Left cardiac atrium (tissue), 4 donors: ENCODE results near the gene LRRC45. TPM values are rescaled to one million over a fixed set of nuclear protein-coding genes. Genes with fewer than 3 reads are reported as not detected.
"Not testable (repeated sequence)": the region's sequence is repeated elsewhere in the genome, so short reads cannot be mapped to it uniquely, and the experiment has no call there.

Experiments
- ATAC-seq, 2 donors: fragments of 200-7000 bp; cut with Tn5 transposase; one replicate each; pipeline ENCODE4 v1.9.1; 2020; ENCODE audit warnings: mild to moderate bottlenecking in 2 of 2, moderate library complexity in 2 of 2
- DNase-seq: peaks from one replicate; pipeline ENCODE4 v3.0.0-alpha.2; 2020
- intact Hi-C, 2 donors: fragments of 100-400 bp; cut with DNase I; formaldehyde crosslinking; loops; one replicate each; pipeline versions ENCODE4 v1.14.1 to v1.15.1; 2022 to 2023
- long read RNA-seq: library from polyadenylated mRNA; unstranded; transcript quantifications from one replicate; pipeline ENCODE4 v2.0.0, GENCODE V29; 2021
- total RNA-seq, 2 donors: library from RNA; stranded (reverse); fragmentation: NEBNext Ultra II Directional; extraction: Animal tissue kit (Norgen Biotek cat#: 25700); gene quantifications; one replicate each; pipeline ENCODE4 v1.2.1, GENCODE V29; 2021
- donor health status: DM: no; HTN: yes; CAD: no.
- donor health status: DM: no; HTN: yes; CAD: no; lungs with severe emphysema.
- donor health status: DM: yes; HTN: yes; CAD: no.
- donor health status: Dilated cardiomyopathy.

LRRC45 gene
- 1 to 10 TPM; 3.7 to 7.9 TPM for total RNA-seq
- long read RNA-seq, partial matches to known transcripts: 19 of 26 reads
- long read RNA-seq, other reads (novel, unspliced or antisense): 6 of 26 reads

GRCh38 chr17:82022981-82023446, at the start of gene LRRC45:
Gene LRRC45 (plus strand): TSS chr17:82023305. CDS start chr17:82023644, 339 bp downstream.
- intact Hi-C loops: loop anchor here in 1 of 2 donors (5.0 kb wide), 1 partner anchor 61 kb away; the partner anchor contains the start of gene NOTUM

DNA sequence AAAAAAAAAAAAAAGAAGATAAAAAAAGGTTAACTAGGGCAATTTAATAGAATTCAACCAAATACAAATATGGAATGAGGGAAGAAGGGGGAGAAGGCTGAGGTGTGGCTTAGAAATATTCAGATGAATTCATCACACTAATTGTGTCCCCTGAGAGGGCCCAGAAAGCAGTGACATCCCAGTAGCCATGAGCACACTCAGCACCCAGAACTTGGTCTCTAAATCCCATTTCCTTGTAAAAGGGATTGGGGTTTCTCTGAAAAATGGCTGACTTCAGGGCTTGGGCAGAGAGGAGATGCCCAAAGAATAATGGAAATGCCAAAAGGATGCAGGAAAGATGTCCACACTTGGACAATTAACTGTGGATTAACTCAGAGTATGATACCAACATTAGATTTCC, 49.7 kb upstream of the LRRC45 start:
- intact Hi-C loops: no loop called here

More at GRCh38 chr17:82022981-82023446, at the start of gene LRRC45:
- ATAC-seq (peak; percentile 96 to 97), DNase-seq (peak; percentile 100)

DNA sequence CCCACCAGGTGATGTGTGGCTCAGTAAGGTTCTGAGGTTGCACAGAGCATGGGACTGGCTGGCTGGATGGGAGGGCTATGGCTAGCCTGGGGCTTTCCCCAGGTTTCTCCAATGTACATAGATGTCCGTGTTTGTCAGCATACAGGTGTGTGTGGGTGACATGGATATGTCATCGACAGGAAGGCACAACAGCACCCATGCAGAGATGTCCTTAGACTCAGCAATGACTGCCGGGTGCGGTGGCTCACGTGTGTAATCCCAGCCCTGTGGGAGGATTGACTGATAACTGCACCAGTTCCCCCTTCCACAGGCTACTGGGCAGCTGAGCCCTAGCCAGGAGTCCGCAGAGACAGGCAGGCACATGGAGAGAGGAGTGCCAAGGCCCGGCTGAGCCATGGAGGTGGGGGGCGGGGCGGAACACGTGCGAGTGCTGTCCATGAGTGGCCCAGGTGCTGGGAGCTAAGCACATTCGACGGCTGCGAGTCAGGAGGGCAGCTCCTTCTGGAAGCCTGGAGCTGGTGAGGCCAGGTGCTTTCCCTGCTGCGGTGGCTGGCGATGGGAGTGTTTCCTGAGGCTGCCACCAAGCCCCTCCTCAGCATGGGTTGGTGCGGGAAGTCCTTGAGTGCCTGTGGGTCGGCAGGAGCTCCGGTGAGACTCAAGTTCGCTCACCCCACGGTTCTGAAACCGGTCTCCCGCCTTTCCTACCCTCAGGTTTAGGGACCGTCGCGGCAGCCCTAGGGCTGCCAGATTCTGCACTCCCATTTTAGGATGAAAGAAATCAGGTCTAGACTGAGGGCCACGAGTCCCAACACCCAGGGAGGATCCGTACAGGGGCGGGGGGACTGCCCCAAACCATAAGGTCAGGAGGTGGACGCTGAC, 46.5 kb upstream of the LRRC45 start:
- DNase-seq (no peak), ATAC-seq (peak in 1 of 2 donors; percentile 8)
- intact Hi-C loops: no loop called here

More for the DNA sequence above, 49.7 kb upstream of the LRRC45 start:
- DNase-seq (no peak), ATAC-seq (no peak)

GRCh38 chr17:81977211-81977808, 45.8 kb upstream of the LRRC45 start, which contains the start of gene ASPSCR1:
Gene ASPSCR1 (plus strand): TSS chr17:81977629. CDS start chr17:81977647, 18 bp downstream.
- peak; percentile 99 for ATAC-seq
- intact Hi-C loops: no loop called here
- peak; percentile 94 for DNase-seq

- intact Hi-C loops: no loop called here
- no peak for DNase-seq
- no peak for ATAC-seq
Measured at GRCh38 chr17:81978524-81979298, 44.4 kb upstream of the LRRC45 start.

DNA sequence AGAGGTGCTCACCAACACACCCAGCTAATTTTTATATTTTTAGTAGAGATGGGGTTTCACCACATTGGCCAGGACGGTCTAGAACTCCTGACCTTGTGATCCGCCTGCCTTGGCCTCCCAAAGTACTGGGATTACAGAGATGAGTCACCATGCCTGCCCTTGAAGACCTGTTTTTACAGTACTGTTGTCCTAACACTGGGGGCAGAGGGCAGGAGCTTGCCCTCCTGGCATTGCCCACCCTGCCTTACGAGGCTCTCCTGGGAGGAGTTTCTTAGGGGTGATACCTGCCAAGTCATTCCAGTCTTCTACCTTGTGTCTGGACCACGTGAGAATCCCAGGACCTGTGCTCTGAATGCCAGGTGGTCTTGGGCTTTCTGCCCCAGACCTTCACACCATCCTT, 43.0 kb upstream of the LRRC45 start:
- ATAC-seq (no peak), DNase-seq (no peak)
- intact Hi-C loops: no loop called here

DNA sequence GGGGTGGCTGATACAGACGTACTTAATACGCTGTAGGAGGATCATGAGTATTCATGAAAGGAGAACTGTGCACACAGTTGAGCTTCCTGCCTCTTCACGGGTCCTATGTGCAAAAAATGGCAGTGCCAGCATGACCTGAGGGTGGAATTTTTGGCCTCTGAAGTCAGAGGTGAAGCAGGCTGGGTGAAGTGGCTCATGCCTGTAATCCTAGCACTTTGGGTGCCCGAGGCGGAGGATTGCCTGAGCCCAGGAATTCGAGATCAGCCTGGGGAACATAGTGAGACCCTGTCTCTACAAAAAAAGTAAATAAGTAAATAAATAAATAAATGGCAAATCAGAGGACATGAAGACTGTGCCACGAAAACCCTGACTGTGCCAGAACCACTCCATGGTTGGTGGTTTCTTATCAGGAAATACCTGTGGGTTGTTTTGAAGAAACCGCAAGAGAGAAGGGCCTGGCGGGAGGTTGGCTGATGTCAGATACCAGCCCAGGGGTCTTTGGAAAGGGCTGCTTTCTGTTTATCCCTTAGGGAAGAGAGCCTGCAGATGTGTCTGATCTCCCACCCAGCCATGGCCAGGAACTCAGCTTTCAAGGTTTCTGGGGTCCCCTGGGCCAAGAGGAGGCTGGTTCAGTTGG, 42.3 kb upstream of the LRRC45 start:
- intact Hi-C loops: no loop called here
- ATAC-seq (no peak), DNase-seq (no peak)

DNA sequence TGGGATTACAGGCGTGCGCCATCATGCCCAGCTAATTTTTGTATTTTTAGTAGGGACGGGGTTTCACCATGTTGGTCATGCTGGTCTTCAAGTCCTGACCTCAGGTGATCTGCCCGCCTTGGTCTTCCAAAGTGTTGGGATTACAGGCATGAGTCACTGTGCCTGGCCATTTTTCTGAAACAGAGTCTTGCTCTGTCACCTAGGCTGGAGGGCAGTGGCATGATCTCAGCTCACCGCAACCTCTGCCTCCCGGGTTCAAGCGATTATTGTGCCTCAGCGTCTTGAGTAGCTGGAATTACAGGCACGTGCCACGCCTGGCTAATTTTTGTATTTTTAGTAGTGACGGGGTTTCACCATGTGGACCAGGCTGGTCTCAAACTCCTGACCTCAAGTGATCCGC, 41.6 kb upstream of the LRRC45 start:
- DNase-seq, intact Hi-C loops, ATAC-seq: not testable (repeated sequence)

DNA sequence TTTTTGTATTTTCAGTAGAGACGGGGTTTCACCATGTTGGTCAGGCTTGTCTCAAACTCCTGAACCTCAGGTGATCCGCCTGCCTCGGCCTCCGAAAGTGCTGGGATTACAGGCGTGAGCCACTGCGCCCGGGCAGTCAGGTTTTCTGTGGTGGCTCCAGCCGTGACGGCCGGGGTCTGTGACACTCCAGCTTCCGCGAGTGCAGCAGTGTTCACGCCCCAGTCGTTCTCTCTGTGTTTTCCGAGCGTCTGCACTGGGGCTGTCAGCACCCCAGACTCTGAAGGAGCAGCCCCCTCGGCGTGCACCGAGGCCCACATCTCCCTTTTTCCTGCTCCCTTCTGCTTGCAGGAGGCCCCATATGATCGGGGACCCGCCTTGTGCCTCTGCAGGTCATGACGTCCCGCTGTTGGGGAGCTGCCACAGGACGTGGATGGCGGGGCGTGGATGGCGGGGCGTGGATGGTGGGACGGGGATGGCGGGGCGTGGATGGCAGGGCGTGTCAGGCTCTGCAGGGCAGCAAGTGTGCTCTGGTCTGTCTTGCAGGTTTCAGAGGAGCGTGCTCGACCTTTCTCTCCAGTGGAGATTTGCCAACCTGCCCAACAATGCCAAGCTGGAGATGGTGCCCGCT, 40.0 kb upstream of the LRRC45 start:
- ATAC-seq (no peak), DNase-seq (no peak)

DNA sequence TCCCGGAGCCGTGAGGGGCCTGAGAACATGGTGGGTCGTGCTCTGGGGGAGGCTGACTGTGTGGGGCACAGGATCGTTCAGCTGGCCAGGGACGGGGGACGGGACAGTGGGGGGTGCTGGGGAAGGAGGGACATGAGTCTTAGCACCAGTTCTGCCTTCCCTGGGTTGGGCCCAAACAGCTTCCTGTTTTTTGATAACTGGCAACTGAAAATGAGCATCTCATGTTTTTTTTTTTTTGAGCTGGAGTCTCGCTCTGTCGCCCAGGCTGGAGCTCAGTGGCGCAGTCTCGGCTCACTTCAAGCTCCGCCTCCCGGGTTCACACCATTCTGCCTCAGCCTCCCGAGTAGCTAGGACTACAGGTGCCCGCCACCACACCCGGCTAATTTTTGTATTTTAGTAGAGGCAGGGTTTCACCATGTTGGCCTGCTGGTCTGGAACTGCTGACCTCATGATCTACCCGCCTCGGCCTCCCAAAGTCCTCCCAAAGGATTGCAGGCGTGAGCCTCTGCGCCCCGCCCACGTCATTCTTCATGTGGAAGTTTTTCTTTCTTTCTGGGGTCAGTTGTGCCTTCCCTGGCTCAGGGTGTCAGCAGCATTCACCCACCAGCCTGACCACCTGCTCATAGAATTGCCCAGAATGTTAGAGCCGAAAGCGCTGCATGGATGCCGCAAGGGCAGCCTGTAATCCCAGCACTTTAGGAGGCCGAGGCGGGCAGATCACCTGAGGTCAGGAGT, 39.3 kb upstream of the LRRC45 start:
- ATAC-seq: no peak
- DNase-seq: no peak
- intact Hi-C loops: no loop called here

More for the DNA sequence above, 40.0 kb upstream of the LRRC45 start:
- intact Hi-C loops: no loop called here

DNA sequence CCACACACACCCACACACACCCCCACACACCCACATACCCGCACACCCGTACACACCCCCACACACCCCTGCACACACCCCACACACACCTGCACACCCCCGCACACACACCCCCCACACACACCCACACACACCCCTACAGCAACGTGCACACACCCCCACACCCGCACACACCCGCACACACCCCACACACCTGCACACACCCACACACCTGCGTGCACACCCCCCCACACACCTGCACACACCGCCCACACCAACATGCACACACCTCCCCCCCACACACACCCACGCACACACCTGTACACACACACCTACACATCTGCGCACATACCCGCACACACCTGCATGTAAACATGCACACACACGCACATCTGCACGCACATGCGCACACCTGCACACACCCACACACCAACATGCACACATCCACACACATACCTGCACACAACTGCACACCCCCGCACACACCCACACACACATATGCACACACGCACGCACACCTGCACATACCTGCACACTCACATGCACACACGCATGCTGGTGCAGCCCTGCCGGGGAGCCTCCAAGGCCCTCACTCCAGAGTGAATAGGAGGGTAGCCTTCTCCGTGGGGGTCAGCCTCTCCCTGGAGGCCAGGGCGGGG, 38.2 kb upstream of the LRRC45 start:
- DNase-seq: no peak
- no peak for ATAC-seq
- intact Hi-C loops: no loop called here

GRCh38 chr17:81986606-81987005, 36.5 kb upstream of the LRRC45 start:
- intact Hi-C loops: no loop called here
- ATAC-seq: no peak
- DNase-seq: no peak

DNA sequence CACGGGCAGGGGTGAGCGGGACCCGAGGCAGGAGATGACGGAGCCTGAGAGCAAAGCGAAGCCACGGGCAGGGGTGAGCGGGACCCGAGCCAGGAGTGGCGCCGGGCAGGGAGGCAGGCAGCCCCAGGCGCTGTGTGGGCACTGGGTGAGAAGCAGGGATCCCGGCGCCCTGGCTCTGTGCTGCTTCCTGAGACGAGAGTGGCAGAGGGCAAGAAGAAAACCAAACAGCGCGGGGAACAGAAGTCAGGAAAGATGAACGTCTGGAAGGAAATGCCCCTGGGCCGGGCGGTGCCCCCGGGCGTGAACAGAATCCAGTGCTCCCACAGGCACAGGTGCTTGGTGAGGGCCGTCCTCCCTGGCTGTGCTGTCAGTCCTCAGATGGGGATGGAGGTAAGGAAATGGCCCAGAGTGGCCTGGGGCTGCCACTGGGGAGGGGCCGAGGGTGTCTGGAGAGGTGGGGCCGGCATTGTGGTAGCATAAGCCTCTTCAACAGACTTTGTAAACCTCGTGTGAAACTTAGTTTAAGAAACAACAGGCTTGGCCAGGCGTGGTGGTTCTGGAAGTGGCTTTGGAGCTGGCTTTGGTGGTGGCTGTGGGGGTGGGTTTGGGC, 35.8 kb upstream of the LRRC45 start:
- DNase-seq (no peak), ATAC-seq (no peak)
- intact Hi-C loops: no loop called here

GRCh38 chr17:81990836-81991683, 32.0 kb upstream of the LRRC45 start:
- intact Hi-C loops: no loop called here
- ATAC-seq: no peak
- no peak for DNase-seq

GRCh38 chr17:81991684-81992305, 31.3 kb upstream of the LRRC45 start:
- DNase-seq: peak; percentile 76
- intact Hi-C loops: no loop called here
- peak; percentile 88 for ATAC-seq
